ENCODE measurements around the gene DNAJC9. TPM values are rescaled to one million over a fixed set of nuclear protein-coding genes. Genes with fewer than 3 reads are reported as not detected.
"Not testable (repeated sequence)": the region's sequence is repeated elsewhere in the genome, so short reads cannot be mapped to it uniquely, and the experiment has no call there.

Gene DNAJC9
- total RNA-seq, 1 experiment from 2014 or later: 35.1 TPM

- no peak for TF ChIP-seq CTCF (IDR thresholded peaks at IDR 0.05; ENCODE audit: unreplicated experiment)
- intact Hi-C loops (cut with micrococcal nuclease): loop anchor here (5.0 kb wide), 2 partner anchors 149 to 234 kb away; partner anchors contain the start of genes ANXA7 and PPP3CB
- H3K27me3 Mint-ChIP-seq (ENCODE audit: insufficient read depth, unreplicated experiment): no peaks in the 10 kb centered on the region
- no peaks in the 10 kb centered on the region for H3K9me3 Mint-ChIP-seq (ENCODE audit: unreplicated experiment)
- DNase-seq (ENCODE audit: unreplicated experiment): no peak
- H3K27ac Mint-ChIP-seq (ENCODE audit: low read depth, unreplicated experiment): no peak overlapping the region
- BruUV-seq (replicated peaks): no TSS peak
- CTCF ChIA-PET: interaction anchor here (1.5 to 1.8 kb wide), 5 partner anchors 10 to 381 kb away, joined by 5 to 9 read pairs (median 6); no protein-coding TSS in a partner anchor
- peaks cover 16% of the 10 kb centered on the region for H3K4me1 Mint-ChIP-seq (ENCODE audit: insufficient read depth, unreplicated experiment)
- H3K36me3 Mint-ChIP-seq (ENCODE audit: insufficient read depth, unreplicated experiment): no peaks in the 10 kb centered on the region
- H3K4me3 Mint-ChIP-seq (ENCODE audit: unreplicated experiment): no peak overlapping the region
- POLR2A ChIA-PET: interaction anchor here (0.6 to 5.8 kb wide), 9 partner anchors 10 to 366 kb away, joined by 3 to 64 read pairs (median 8); partner anchors contain the start of genes ANXA7, CFAP70, DNAJC9 and MRPS16
Measured at GRCh38 chr10:73262880-73263555, 16.0 kb upstream of the DNAJC9 start.

GRCh38 chr10:73262105-73262730 lies 15.2 kb upstream of the DNAJC9 start:
- no peaks in the 10 kb centered on the region for H3K9me3 Mint-ChIP-seq (ENCODE audit: unreplicated experiment)
- ChIA-PET CTCF (no interaction called here), POLR2A (interaction anchor here (0.5 to 5.8 kb wide), 8 partner anchors 9 to 157 kb away, joined by 3 to 64 read pairs (median 6); partner anchors contain the start of genes ANXA7, CFAP70, DNAJC9 and MRPS16)
- intact Hi-C loops (cut with micrococcal nuclease): loop anchor here (5.0 kb wide), 2 partner anchors 150 to 235 kb away; partner anchors contain the start of genes ANXA7 and PPP3CB
- H3K27ac Mint-ChIP-seq (ENCODE audit: low read depth, unreplicated experiment): peak overlapping the region; percentile 100
- no peaks in the 10 kb centered on the region for H3K36me3 Mint-ChIP-seq (ENCODE audit: insufficient read depth, unreplicated experiment)
- no peaks in the 10 kb centered on the region for H3K27me3 Mint-ChIP-seq (ENCODE audit: insufficient read depth, unreplicated experiment)
- DNase-seq (ENCODE audit: unreplicated experiment): peak; percentile 93
- BruUV-seq (replicated peaks): TSS peak; percentile 97
- H3K4me1 Mint-ChIP-seq (ENCODE audit: insufficient read depth, unreplicated experiment): peaks cover 16% of the 10 kb centered on the region
- TF ChIP-seq CTCF (IDR thresholded peaks at IDR 0.05; ENCODE audit: unreplicated experiment): no peak
- H3K4me3 Mint-ChIP-seq (ENCODE audit: unreplicated experiment): peak overlapping the region; percentile 6

DNA sequence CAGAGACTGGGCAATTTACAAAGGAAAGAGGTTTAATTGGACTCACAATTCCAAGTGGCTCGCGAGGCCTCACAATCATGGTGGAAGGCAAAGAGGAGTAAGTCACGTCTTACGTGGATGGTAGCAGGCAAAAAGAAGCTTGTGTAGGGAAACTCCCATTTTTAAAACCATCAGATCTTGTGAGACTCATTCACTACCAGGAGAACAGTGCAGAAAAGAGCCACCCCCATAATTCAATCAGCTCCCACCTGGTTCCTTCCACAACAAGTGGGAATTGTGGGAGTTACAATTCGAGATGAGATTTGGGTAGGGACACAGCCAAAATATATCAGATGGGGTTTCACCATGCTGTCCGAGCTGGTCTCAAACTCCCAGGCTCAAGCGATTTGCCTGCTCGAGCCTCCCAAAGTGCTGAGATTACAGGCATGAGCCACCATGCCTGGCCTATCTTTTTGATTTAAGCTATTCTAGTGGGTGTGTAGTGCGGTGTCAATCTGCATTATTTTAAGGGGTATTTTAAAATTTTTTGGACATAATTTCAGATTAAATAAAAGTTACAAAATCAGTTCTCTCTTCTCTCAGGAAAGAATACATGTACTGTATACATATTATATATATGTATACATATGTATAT lies 14.4 kb upstream of the DNAJC9 start:
- H3K27me3 Mint-ChIP-seq (ENCODE audit: insufficient read depth, unreplicated experiment): no peaks in the 10 kb centered on the region
- intact Hi-C loops (cut with micrococcal nuclease): loop anchor here (5.0 kb wide), 2 partner anchors 151 to 236 kb away; partner anchors contain the start of genes ANXA7 and PPP3CB
- POLR2A ChIA-PET: interaction anchor here (0.5 to 5.8 kb wide), 5 partner anchors 9 to 152 kb away, joined by 3 to 64 read pairs (median 15); partner anchors contain the start of genes ANXA7, CFAP70, DNAJC9 and MRPS16
- CTCF ChIA-PET: interaction anchor here (0.6 kb wide), 1 partner anchor 110 kb away, joined by 5 read pairs; no protein-coding TSS in a partner anchor
- no peak for DNase-seq (ENCODE audit: unreplicated experiment)
- TSS peak; percentile 87 for BruUV-seq (replicated peaks)
- peak overlapping the region; percentile 6 for H3K4me3 Mint-ChIP-seq (ENCODE audit: unreplicated experiment)
- H3K27ac Mint-ChIP-seq (ENCODE audit: low read depth, unreplicated experiment): peak overlapping the region; percentile 100
- no peaks in the 10 kb centered on the region for H3K36me3 Mint-ChIP-seq (ENCODE audit: insufficient read depth, unreplicated experiment)
- no peaks in the 10 kb centered on the region for H3K9me3 Mint-ChIP-seq (ENCODE audit: unreplicated experiment)
- TF ChIP-seq CTCF (IDR thresholded peaks at IDR 0.05; ENCODE audit: unreplicated experiment): no peak
- peaks cover 16% of the 10 kb centered on the region for H3K4me1 Mint-ChIP-seq (ENCODE audit: insufficient read depth, unreplicated experiment)

- H3K27me3 Mint-ChIP-seq (ENCODE audit: insufficient read depth, unreplicated experiment); DNase-seq (ENCODE audit: unreplicated experiment); CTCF ChIA-PET; H3K27ac Mint-ChIP-seq (ENCODE audit: low read depth, unreplicated experiment); H3K4me1 Mint-ChIP-seq (ENCODE audit: insufficient read depth, unreplicated experiment); intact Hi-C loops (cut with micrococcal nuclease); H3K9me3 Mint-ChIP-seq (ENCODE audit: unreplicated experiment); POLR2A ChIA-PET; H3K36me3 Mint-ChIP-seq (ENCODE audit: insufficient read depth, unreplicated experiment); BruUV-seq (replicated peaks); H3K4me3 Mint-ChIP-seq (ENCODE audit: unreplicated experiment): not testable (repeated sequence)
Measured at GRCh38 chr10:73258612-73259011, 11.6 kb upstream of the DNAJC9 start.
